Loucy (cell line): ENCODE measurements around the gene CD86.

Source experiments
- H2AFZ ChIP-seq: fragments of 200-600 bp; sonication (generic); 2 replicates; pipeline ENCODE4 v1.6.0; 2016; ENCODE audit warnings: antibody characterized with exemption, mild to moderate bottlenecking, low read length, moderate library complexity
- H3F3A ChIP-seq: fragments of 200-600 bp; 2 replicates; pipeline ENCODE4 v1.6.0; 2016; ENCODE audit warnings: antibody characterized with exemption, low read depth, mild to moderate bottlenecking
- H3K27me3 ChIP-seq: fragments of 200-600 bp; sonication (generic); 2 replicates; pipeline ENCODE4 v1.6.1; 2014; ENCODE audit warnings: low read length, mild to moderate bottlenecking; ENCODE audit not compliant: insufficient read depth, poor library complexity, severe bottlenecking
- H3K36me3 ChIP-seq: fragments of 200-600 bp; sonication (generic); 2 replicates; pipeline ENCODE4 v1.6.1; 2016; ENCODE audit warnings: low read length; ENCODE audit not compliant: insufficient read depth
- H3K4me1 ChIP-seq: fragments of 200-600 bp; sonication (generic); 2 replicates; pipeline ENCODE4 v1.5.1; 2014; ENCODE audit warnings: low read length, mild to moderate bottlenecking; ENCODE audit not compliant: insufficient read depth, poor library complexity, severe bottlenecking
- H3K4me2 ChIP-seq: fragments of 200-600 bp; sonication (generic); 2 replicates; pipeline ENCODE4 v1.6.0; 2014; ENCODE audit warnings: antibody characterized with exemption, low read length, low read depth, mild to moderate bottlenecking; ENCODE audit not compliant: poor library complexity, severe bottlenecking
- H3K4me3 ChIP-seq: fragments of 200-600 bp; sonication (generic); 2 replicates; pipeline ENCODE4 v1.5.1; 2014; ENCODE audit warnings: low read length, mild to moderate bottlenecking, mixed read lengths; ENCODE audit not compliant: poor library complexity, severe bottlenecking
- H3K79me2 ChIP-seq: fragments of 200-600 bp; sonication (generic); 2 replicates; pipeline ENCODE4 v1.6.1; 2014; ENCODE audit warnings: low read length; ENCODE audit not compliant: insufficient read depth
- H3K9ac ChIP-seq: fragments of 200-600 bp; sonication (generic); 2 replicates; pipeline ENCODE4 v1.6.0; 2014; ENCODE audit warnings: mild to moderate bottlenecking, low read depth, low read length, moderate library complexity; ENCODE audit not compliant: poor library complexity, severe bottlenecking
- H3K9me2 ChIP-seq: fragments of 200-600 bp; sonication (generic); replicated peaks from 2 replicates; pipeline ENCODE4 v1.6.1; 2016; ENCODE audit warnings: low read depth, low read length, mixed read lengths
- H3K9me3 ChIP-seq: fragments of 200-600 bp; sonication (generic); 2 replicates; pipeline ENCODE4 v1.6.1; 2014; ENCODE audit warnings: mild to moderate bottlenecking, antibody characterized with exemption, low read length, low read depth; ENCODE audit not compliant: insufficient read depth
- H4K20me1 ChIP-seq: fragments of 200-600 bp; sonication (generic); 2 replicates; pipeline ENCODE4 v1.6.0; 2014; ENCODE audit warnings: antibody characterized with exemption, low read length, mild to moderate bottlenecking; ENCODE audit not compliant: insufficient read depth, poor library complexity, severe bottlenecking
- EZH2phosphoT487 ChIP-seq: fragments of 200-600 bp; IDR thresholded peaks from 2 replicates; pipeline ENCODE4 v1.6.1; 2018; ENCODE audit warnings: antibody characterized with exemption, mild to moderate bottlenecking, moderate library complexity, borderline replicate concordance
- TF ChIP-seq, protein P1 (sequence below): fragments of 200-600 bp; sonication (generic); conservative IDR thresholded peaks from 2 replicates; pipeline ENCODE4 v1.5.1; 2014; ENCODE audit warnings: mild to moderate bottlenecking, antibody characterized with exemption, low read length

Gene CD86

DNA sequence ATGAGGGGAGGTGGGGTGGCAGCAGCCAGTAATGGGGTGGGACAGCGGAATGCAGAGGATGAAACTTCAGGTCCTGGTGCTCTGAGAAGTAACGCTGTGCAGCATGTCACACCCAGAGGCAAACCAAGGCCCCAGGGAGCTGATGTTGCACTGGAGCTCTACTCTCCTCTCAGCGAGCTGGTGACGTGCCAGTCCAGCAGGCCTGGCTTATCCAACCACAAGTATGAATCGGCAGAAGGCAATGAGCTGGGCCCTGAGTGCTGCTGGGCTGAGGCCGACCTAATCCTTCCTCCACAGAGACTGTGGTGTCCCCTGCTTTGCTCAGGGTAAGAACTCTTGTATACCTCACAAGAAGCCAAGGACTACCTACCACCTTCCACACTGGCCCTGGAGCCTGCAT is 30.5 kb downstream of the CD86 start:
- H2AFZ ChIP-seq = peak overlapping the region; percentile 51; the same call in 1 of the 2 replicates
- no peak overlapping the region for H3K9ac ChIP-seq
- no peaks in the 10 kb centered on the region for H3K9me2 ChIP-seq
- no peaks in the 10 kb centered on the region for H3K9me3 ChIP-seq
- H3K79me2 ChIP-seq = no peaks in the 10 kb centered on the region
- no peak overlapping the region for H3K4me2 ChIP-seq
- H3K36me3 ChIP-seq = no peaks in the 10 kb centered on the region
- H3K4me3 ChIP-seq = no peak overlapping the region
- TF ChIP-seq EZH2phosphoT487 = no peak
- TF ChIP-seq, protein P1, sequence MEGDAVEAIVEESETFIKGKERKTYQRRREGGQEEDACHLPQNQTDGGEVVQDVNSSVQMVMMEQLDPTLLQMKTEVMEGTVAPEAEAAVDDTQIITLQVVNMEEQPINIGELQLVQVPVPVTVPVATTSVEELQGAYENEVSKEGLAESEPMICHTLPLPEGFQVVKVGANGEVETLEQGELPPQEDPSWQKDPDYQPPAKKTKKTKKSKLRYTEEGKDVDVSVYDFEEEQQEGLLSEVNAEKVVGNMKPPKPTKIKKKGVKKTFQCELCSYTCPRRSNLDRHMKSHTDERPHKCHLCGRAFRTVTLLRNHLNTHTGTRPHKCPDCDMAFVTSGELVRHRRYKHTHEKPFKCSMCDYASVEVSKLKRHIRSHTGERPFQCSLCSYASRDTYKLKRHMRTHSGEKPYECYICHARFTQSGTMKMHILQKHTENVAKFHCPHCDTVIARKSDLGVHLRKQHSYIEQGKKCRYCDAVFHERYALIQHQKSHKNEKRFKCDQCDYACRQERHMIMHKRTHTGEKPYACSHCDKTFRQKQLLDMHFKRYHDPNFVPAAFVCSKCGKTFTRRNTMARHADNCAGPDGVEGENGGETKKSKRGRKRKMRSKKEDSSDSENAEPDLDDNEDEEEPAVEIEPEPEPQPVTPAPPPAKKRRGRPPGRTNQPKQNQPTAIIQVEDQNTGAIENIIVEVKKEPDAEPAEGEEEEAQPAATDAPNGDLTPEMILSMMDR = no peak
- peaks cover 11% of the 10 kb centered on the region for H3K4me1 ChIP-seq
- H4K20me1 ChIP-seq = no peaks in the 10 kb centered on the region
- H3K27me3 ChIP-seq = no peaks in the 10 kb centered on the region
- H3F3A ChIP-seq = no peaks in the 10 kb centered on the region

DNA sequence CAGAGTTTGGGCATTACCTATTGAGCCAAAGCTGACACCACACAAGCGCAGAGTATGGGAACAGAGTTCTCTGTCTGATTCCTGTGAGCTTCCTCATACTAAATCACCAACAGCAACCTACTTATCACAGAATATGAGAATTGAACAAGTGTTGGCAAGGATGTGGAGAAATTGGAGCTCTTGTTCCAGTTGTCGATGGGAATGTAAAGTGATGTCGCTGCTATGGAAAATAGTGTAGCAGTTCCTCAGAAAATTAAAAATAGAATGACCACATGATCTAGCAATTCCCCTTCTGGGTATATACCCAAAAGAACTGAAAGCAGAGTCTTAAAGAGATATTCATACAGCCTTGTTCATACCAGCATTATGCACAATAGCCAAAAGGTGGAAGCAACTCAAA is 33.4 kb downstream of the CD86 start:
- Histone ChIP-seq H3K79me2 (no peaks in the 10 kb centered on the region), H3K9me2 (no peaks in the 10 kb centered on the region), H2AFZ (no peak overlapping the region), H3K9ac (no peak overlapping the region), H3K4me2 (no peak overlapping the region), H3K9me3 (no peaks in the 10 kb centered on the region), H3K27me3 (no peaks in the 10 kb centered on the region), H4K20me1 (no peaks in the 10 kb centered on the region), H3K4me1 (peaks cover 15% of the 10 kb centered on the region), H3K4me3 (no peak overlapping the region), H3F3A (no peaks in the 10 kb centered on the region), H3K36me3 (no peaks in the 10 kb centered on the region)
- TF ChIP-seq EZH2phosphoT487 = no peak
- TF ChIP-seq, protein P1 = no peak

DNA sequence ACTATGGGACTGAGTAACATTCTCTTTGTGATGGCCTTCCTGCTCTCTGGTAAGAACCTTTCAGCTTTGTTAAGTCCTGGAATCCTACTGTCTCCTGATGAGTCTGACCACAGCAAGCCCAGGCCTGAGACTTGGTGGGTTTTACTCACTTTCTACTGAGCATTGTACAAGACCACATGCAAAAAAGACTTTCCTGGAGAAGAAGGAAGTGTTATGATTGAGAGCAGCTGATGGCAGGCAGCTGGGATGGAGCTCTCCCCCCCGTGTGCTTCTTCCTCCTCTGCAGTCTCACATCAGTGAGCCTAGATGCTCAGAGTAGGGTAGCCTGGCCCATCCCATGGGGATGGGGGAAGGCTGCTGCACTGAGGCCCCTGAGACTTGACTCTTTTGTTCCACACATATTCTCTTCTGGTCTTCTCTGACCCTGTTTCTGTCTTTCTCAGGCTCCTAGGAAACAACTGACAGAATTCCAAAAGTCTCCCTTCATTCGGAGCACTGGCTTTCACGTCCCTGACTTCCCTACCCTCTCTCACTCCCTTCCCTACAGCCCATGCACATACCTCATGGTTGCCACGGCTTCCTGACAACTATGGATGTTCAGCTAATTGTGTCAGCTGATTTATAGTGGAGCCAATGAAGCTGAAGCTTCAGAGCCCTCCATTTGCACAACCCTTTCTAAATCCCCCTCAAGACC is 36.6 kb downstream of the CD86 start:
- H3K36me3 ChIP-seq = no peaks in the 10 kb centered on the region
- H3K4me3 ChIP-seq = no peak overlapping the region

More for the DNA sequence above, 36.6 kb downstream of the CD86 start:
- Histone ChIP-seq H3K9ac (no peak overlapping the region), H3K79me2 (no peaks in the 10 kb centered on the region), H3K9me2 (no peaks in the 10 kb centered on the region), H3K27me3 (no peaks in the 10 kb centered on the region), H3F3A (no peaks in the 10 kb centered on the region), H2AFZ (peak overlapping the region; percentile 49; the same call in 1 of the 2 replicates), H3K9me3 (no peaks in the 10 kb centered on the region), H4K20me1 (no peaks in the 10 kb centered on the region), H3K4me2 (no peak overlapping the region), H3K4me1 (peaks cover 4% of the 10 kb centered on the region)
- TF ChIP-seq EZH2phosphoT487 = no peak
